ENCODE measurements around the gene CTNNBIP1. TPM values are rescaled to one million over a fixed set of nuclear protein-coding genes. Genes with fewer than 3 reads are reported as not detected.

Gene CTNNBIP1
- total RNA-seq, 1 experiment from 2014 or later = 17.1 TPM

- no peak overlapping the region for H3K4me3 Mint-ChIP-seq (ENCODE audit: unreplicated experiment)
- no peaks in the 10 kb centered on the region for H3K4me1 ChIP-seq
- H3K9me3 ChIP-seq = no peaks in the 10 kb centered on the region
- H3K36me3 Mint-ChIP-seq (ENCODE audit: insufficient read depth, unreplicated experiment) = no peaks in the 10 kb centered on the region
- H3K4me1 Mint-ChIP-seq (ENCODE audit: low read depth, unreplicated experiment) = no peaks in the 10 kb centered on the region
- no TSS peak for BruUV-seq (replicated peaks)
- no peaks in the 10 kb centered on the region for H3K9me3 Mint-ChIP-seq (ENCODE audit: unreplicated experiment)
- DNase-seq = no peak
- no peaks in the 10 kb centered on the region for H3K27me3 ChIP-seq (replicated peaks; ENCODE audit: control insufficient read depth, insufficient read depth, low read length)
- no peaks in the 10 kb centered on the region for H3K27me3 Mint-ChIP-seq (ENCODE audit: insufficient read depth, unreplicated experiment)
- H3K4me3 ChIP-seq (ENCODE audit: low read depth, low read length) = no peak overlapping the region
- no peaks in the 10 kb centered on the region for H3K36me3 ChIP-seq (ENCODE audit: control insufficient read depth, insufficient read depth, low read length)
- ChIA-PET POLR2A (no interaction called here), CTCF (interaction anchor here (1.1 to 1.4 kb wide), 2 partner anchors 65 to 93 kb away, joined by 3 to 4 read pairs; partner anchors contain the start of genes LZIC and NMNAT1)
- no peak overlapping the region for H3K27ac Mint-ChIP-seq (ENCODE audit: unreplicated experiment)
- TF ChIP-seq CTCF (IDR thresholded peaks at IDR 0.05; ENCODE audit: insufficient read depth in 1 of 2, low read depth in 1 of 2, low read length in 1 of 2, severe bottlenecking in 1 of 2, unreplicated experiment in 1 of 2) = no peak
- intact Hi-C loops (cut with micrococcal nuclease; ENCODE audit: unreplicated experiment) = no loop called here
Measured at GRCh38 chr1:9877962-9878361, 32.1 kb downstream of the CTNNBIP1 start.

GRCh38 chr1:9875636-9876000 lies 34.5 kb downstream of the CTNNBIP1 start:
- no peaks in the 10 kb centered on the region for H3K4me1 Mint-ChIP-seq (ENCODE audit: low read depth, unreplicated experiment)
- no peaks in the 10 kb centered on the region for H3K9me3 ChIP-seq
- no peaks in the 10 kb centered on the region for H3K9me3 Mint-ChIP-seq (ENCODE audit: unreplicated experiment)
- no peak overlapping the region for H3K4me3 Mint-ChIP-seq (ENCODE audit: unreplicated experiment)
- ChIA-PET POLR2A (no interaction called here), CTCF (interaction anchor here (1.3 to 1.5 kb wide), 2 partner anchors 14 to 68 kb away, joined by 3 to 4 read pairs; partner anchors contain the start of genes LZIC and NMNAT1)
- H3K36me3 Mint-ChIP-seq (ENCODE audit: insufficient read depth, unreplicated experiment) = no peaks in the 10 kb centered on the region
- no peak for TF ChIP-seq CTCF (IDR thresholded peaks at IDR 0.05; ENCODE audit: insufficient read depth in 1 of 2, low read depth in 1 of 2, low read length in 1 of 2, severe bottlenecking in 1 of 2, unreplicated experiment in 1 of 2)
- H3K27me3 Mint-ChIP-seq (ENCODE audit: insufficient read depth, unreplicated experiment) = no peaks in the 10 kb centered on the region
- H3K27me3 ChIP-seq (replicated peaks; ENCODE audit: control insufficient read depth, insufficient read depth, low read length) = no peaks in the 10 kb centered on the region
- no peak overlapping the region for H3K4me3 ChIP-seq (ENCODE audit: low read depth, low read length)
- intact Hi-C loops (cut with micrococcal nuclease; ENCODE audit: unreplicated experiment) = loop anchor here (1.0 to 2.0 kb wide), 2 partner anchors 39 to 67 kb away; no protein-coding TSS in a partner anchor
- no peak overlapping the region for H3K27ac Mint-ChIP-seq (ENCODE audit: unreplicated experiment)
- no peak for DNase-seq
- H3K36me3 ChIP-seq (ENCODE audit: control insufficient read depth, insufficient read depth, low read length) = no peaks in the 10 kb centered on the region
- no TSS peak for BruUV-seq (replicated peaks)
- no peaks in the 10 kb centered on the region for H3K4me1 ChIP-seq

GRCh38 chr1:9874959-9875635 lies 35.0 kb downstream of the CTNNBIP1 start:
- ChIA-PET CTCF (interaction anchor here (0.6 to 1.5 kb wide), 3 partner anchors 14 to 651 kb away, joined by 3 to 5 read pairs (median 4); partner anchors contain the start of genes LZIC and NMNAT1), POLR2A (no interaction called here)
- DNase-seq = peak; percentile 75 to 78
- no peaks in the 10 kb centered on the region for H3K27me3 Mint-ChIP-seq (ENCODE audit: insufficient read depth, unreplicated experiment)
- no TSS peak for BruUV-seq (replicated peaks)
- H3K4me3 ChIP-seq (ENCODE audit: low read depth, low read length) = peak overlapping the region; percentile 24
- H3K9me3 Mint-ChIP-seq (ENCODE audit: unreplicated experiment) = no peaks in the 10 kb centered on the region
- H3K36me3 Mint-ChIP-seq (ENCODE audit: insufficient read depth, unreplicated experiment) = no peaks in the 10 kb centered on the region
- H3K36me3 ChIP-seq (ENCODE audit: control insufficient read depth, insufficient read depth, low read length) = no peaks in the 10 kb centered on the region
- no peaks in the 10 kb centered on the region for H3K9me3 ChIP-seq
- H3K4me1 ChIP-seq = no peaks in the 10 kb centered on the region
- peak overlapping the region; percentile 49 for H3K27ac Mint-ChIP-seq (ENCODE audit: unreplicated experiment)
- TF ChIP-seq CTCF (IDR thresholded peaks at IDR 0.05; ENCODE audit: insufficient read depth in 1 of 2, low read depth in 1 of 2, low read length in 1 of 2, severe bottlenecking in 1 of 2, unreplicated experiment in 1 of 2) = peak; percentile 85 to 88
- peak overlapping the region; percentile 49 for H3K4me3 Mint-ChIP-seq (ENCODE audit: unreplicated experiment)
- H3K4me1 Mint-ChIP-seq (ENCODE audit: low read depth, unreplicated experiment) = no peaks in the 10 kb centered on the region
- intact Hi-C loops (cut with micrococcal nuclease; ENCODE audit: unreplicated experiment) = loop anchor here (1.0 to 2.0 kb wide), 2 partner anchors 40 to 67 kb away; no protein-coding TSS in a partner anchor
- no peaks in the 10 kb centered on the region for H3K27me3 ChIP-seq (replicated peaks; ENCODE audit: control insufficient read depth, insufficient read depth, low read length)

Measured in Caco-2 (cell line).